ENCODE results near the gene LRTM2.
A peak's percentile ranks its signal among the peaks of the same experiment; 100 is the strongest.

DNA sequence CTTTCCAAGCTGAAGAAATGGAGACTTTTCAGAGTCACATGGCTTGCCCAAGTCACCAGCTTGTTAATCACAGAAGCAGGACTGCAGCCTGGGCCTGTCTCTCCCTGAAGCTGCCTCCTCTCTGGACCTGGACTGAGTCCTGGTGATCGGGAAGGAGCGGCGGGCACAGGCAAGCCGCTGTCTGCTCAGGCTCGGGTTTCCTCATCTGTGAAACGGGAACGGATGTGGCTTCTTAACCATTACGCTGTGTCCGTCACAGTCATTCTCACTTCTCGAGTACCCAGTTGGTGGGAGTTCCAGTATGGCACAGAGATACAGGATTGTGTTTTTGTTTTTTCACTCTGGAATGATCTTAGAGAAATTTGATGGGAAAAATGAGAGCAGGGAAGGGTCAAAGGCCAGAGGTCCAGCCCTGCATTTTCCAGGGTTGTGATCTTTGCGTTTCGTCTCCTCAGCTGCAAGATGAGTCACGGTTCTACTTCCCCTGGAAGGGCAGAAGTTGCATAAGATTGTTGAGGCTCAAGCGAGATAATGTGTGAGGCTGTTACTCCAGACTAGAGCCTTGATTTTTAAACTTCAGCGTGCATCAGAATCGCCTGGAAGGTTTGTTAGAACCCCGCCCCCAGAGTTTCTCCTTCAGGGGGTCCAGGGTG is 7.6 kb upstream of the LRTM2 start:
- TF ChIP-seq CTCF (IDR thresholded peaks at IDR 0.05): no peak
- TF ChIP-seq POLR2AphosphoS5 (IDR thresholded peaks at IDR 0.05): peak in 1 of 3 donors; percentile 26
- no peak for TF ChIP-seq POLR2A (IDR thresholded peaks at IDR 0.05)
